Loucy (cell line): ENCODE measurements around the gene PKIB.

Experiments used
- H2AFZ ChIP-seq: fragments of 200-600 bp; sonication (generic); 2 replicates; pipeline ENCODE4 v1.6.0; 2016; ENCODE audit warnings: antibody characterized with exemption, mild to moderate bottlenecking, low read length, moderate library complexity
- H3F3A ChIP-seq: fragments of 200-600 bp; 2 replicates; pipeline ENCODE4 v1.6.0; 2016; ENCODE audit warnings: antibody characterized with exemption, low read depth, mild to moderate bottlenecking
- H3K27me3 ChIP-seq: fragments of 200-600 bp; sonication (generic); 2 replicates; pipeline ENCODE4 v1.6.1; 2014; ENCODE audit warnings: low read length, mild to moderate bottlenecking; ENCODE audit not compliant: insufficient read depth, poor library complexity, severe bottlenecking
- H3K36me3 ChIP-seq: fragments of 200-600 bp; sonication (generic); 2 replicates; pipeline ENCODE4 v1.6.1; 2016; ENCODE audit warnings: low read length; ENCODE audit not compliant: insufficient read depth
- H3K4me1 ChIP-seq: fragments of 200-600 bp; sonication (generic); 2 replicates; pipeline ENCODE4 v1.5.1; 2014; ENCODE audit warnings: low read length, mild to moderate bottlenecking; ENCODE audit not compliant: insufficient read depth, poor library complexity, severe bottlenecking
- H3K4me2 ChIP-seq: fragments of 200-600 bp; sonication (generic); 2 replicates; pipeline ENCODE4 v1.6.0; 2014; ENCODE audit warnings: antibody characterized with exemption, low read length, low read depth, mild to moderate bottlenecking; ENCODE audit not compliant: poor library complexity, severe bottlenecking
- H3K4me3 ChIP-seq: fragments of 200-600 bp; sonication (generic); 2 replicates; pipeline ENCODE4 v1.5.1; 2014; ENCODE audit warnings: low read length, mild to moderate bottlenecking, mixed read lengths; ENCODE audit not compliant: poor library complexity, severe bottlenecking
- H3K79me2 ChIP-seq: fragments of 200-600 bp; sonication (generic); 2 replicates; pipeline ENCODE4 v1.6.1; 2014; ENCODE audit warnings: low read length; ENCODE audit not compliant: insufficient read depth
- H3K9ac ChIP-seq: fragments of 200-600 bp; sonication (generic); 2 replicates; pipeline ENCODE4 v1.6.0; 2014; ENCODE audit warnings: mild to moderate bottlenecking, low read depth, low read length, moderate library complexity; ENCODE audit not compliant: poor library complexity, severe bottlenecking
- H3K9me2 ChIP-seq: fragments of 200-600 bp; sonication (generic); replicated peaks from 2 replicates; pipeline ENCODE4 v1.6.1; 2016; ENCODE audit warnings: low read depth, low read length, mixed read lengths
- H3K9me3 ChIP-seq: fragments of 200-600 bp; sonication (generic); 2 replicates; pipeline ENCODE4 v1.6.1; 2014; ENCODE audit warnings: mild to moderate bottlenecking, antibody characterized with exemption, low read length, low read depth; ENCODE audit not compliant: insufficient read depth
- H4K20me1 ChIP-seq: fragments of 200-600 bp; sonication (generic); 2 replicates; pipeline ENCODE4 v1.6.0; 2014; ENCODE audit warnings: antibody characterized with exemption, low read length, mild to moderate bottlenecking; ENCODE audit not compliant: insufficient read depth, poor library complexity, severe bottlenecking
- EZH2phosphoT487 ChIP-seq: fragments of 200-600 bp; IDR thresholded peaks from 2 replicates; pipeline ENCODE4 v1.6.1; 2018; ENCODE audit warnings: antibody characterized with exemption, mild to moderate bottlenecking, moderate library complexity, borderline replicate concordance
- TF ChIP-seq, protein P1 (sequence below): fragments of 200-600 bp; sonication (generic); conservative IDR thresholded peaks from 2 replicates; pipeline ENCODE4 v1.5.1; 2014; ENCODE audit warnings: mild to moderate bottlenecking, antibody characterized with exemption, low read length

Gene PKIB

DNA sequence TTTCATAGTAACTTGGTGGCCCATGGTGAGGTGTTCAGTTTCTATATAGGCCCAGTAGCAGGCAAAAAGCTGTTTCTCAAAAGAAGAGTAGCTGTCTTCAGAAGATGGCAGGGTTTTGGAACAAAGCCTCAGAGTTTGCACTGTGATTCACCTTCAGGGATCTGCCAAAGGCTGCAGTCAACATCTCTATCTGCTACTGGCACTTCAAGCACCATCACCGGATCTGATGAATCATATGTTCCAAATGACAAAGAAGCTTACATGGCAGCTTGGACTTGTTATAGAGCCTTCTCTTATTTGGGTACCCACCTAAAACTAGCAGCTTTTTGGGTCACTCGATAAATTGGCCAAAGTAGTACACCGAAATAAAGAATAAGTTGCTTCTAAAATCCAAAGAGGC is 39.5 kb downstream of the PKIB start:
- no peaks in the 10 kb centered on the region for H3K36me3 ChIP-seq
- H3F3A ChIP-seq: no peaks in the 10 kb centered on the region
- H3K4me1 ChIP-seq: no peaks in the 10 kb centered on the region
- no peaks in the 10 kb centered on the region for H3K79me2 ChIP-seq
- H3K4me2 ChIP-seq: no peak overlapping the region
- no peaks in the 10 kb centered on the region for H4K20me1 ChIP-seq
- H3K9ac ChIP-seq: no peak overlapping the region
- no peaks in the 10 kb centered on the region for H3K27me3 ChIP-seq
- no peaks in the 10 kb centered on the region for H3K9me2 ChIP-seq
- no peak overlapping the region for H2AFZ ChIP-seq
- H3K9me3 ChIP-seq: no peaks in the 10 kb centered on the region
- H3K4me3 ChIP-seq: no peak overlapping the region
- TF ChIP-seq, protein P1, sequence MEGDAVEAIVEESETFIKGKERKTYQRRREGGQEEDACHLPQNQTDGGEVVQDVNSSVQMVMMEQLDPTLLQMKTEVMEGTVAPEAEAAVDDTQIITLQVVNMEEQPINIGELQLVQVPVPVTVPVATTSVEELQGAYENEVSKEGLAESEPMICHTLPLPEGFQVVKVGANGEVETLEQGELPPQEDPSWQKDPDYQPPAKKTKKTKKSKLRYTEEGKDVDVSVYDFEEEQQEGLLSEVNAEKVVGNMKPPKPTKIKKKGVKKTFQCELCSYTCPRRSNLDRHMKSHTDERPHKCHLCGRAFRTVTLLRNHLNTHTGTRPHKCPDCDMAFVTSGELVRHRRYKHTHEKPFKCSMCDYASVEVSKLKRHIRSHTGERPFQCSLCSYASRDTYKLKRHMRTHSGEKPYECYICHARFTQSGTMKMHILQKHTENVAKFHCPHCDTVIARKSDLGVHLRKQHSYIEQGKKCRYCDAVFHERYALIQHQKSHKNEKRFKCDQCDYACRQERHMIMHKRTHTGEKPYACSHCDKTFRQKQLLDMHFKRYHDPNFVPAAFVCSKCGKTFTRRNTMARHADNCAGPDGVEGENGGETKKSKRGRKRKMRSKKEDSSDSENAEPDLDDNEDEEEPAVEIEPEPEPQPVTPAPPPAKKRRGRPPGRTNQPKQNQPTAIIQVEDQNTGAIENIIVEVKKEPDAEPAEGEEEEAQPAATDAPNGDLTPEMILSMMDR: no peak
- TF ChIP-seq EZH2phosphoT487: no peak

DNA sequence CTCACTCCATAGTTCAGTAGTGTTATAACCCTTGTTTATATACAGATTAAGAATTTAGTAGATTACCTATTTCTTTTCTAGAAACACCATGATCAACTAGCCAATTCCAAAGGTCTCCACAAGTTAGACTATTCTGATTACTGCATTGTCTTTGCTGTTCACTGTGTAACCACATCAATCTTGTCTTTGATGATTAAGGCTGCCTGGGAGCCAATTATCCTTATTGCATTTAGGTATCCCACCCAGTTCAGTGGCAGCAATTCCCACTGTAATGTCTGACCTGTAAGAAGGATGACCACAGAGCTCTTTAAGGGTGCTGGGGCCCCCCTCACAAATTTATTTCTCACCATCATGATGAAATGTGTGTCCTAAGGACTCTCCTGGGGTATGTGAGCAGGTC is 40.2 kb downstream of the PKIB start:
- Histone ChIP-seq H3K36me3 (no peaks in the 10 kb centered on the region), H3F3A (no peaks in the 10 kb centered on the region), H3K4me3 (no peak overlapping the region), H2AFZ (no peak overlapping the region), H3K9me2 (no peaks in the 10 kb centered on the region), H3K79me2 (no peaks in the 10 kb centered on the region), H3K9me3 (no peaks in the 10 kb centered on the region), H4K20me1 (no peaks in the 10 kb centered on the region), H3K27me3 (no peaks in the 10 kb centered on the region), H3K4me1 (no peaks in the 10 kb centered on the region), H3K4me2 (no peak overlapping the region), H3K9ac (no peak overlapping the region)
- TF ChIP-seq, protein P1: no peak
- TF ChIP-seq EZH2phosphoT487: no peak

DNA sequence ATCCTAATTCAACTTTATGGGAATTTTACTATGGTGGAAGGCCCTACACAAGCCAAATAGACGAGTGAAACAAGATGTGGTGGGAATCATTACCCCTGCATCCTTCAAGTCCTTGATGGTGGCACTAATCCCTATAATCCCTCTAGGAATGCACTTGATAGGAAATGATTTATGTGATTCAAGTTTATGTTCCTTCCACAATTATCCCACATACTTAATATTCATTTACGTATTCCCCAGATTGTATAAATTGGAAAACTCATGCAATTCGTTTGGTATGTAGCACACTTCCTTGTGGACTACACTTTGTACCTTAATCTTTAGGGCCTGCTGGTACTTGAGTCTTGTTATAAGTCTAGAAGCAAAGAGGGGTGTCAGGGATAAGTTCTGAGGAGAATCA is 40.8 kb downstream of the PKIB start:
- no peaks in the 10 kb centered on the region for H3K4me1 ChIP-seq
- no peaks in the 10 kb centered on the region for H4K20me1 ChIP-seq
- no peak overlapping the region for H3K9ac ChIP-seq
- no peak for TF ChIP-seq EZH2phosphoT487
- TF ChIP-seq, protein P1: no peak
- no peak overlapping the region for H3K4me3 ChIP-seq
- no peaks in the 10 kb centered on the region for H3K9me2 ChIP-seq
- no peaks in the 10 kb centered on the region for H3K79me2 ChIP-seq
- no peak overlapping the region for H3K4me2 ChIP-seq
- H2AFZ ChIP-seq: no peak overlapping the region
- no peaks in the 10 kb centered on the region for H3F3A ChIP-seq
- no peaks in the 10 kb centered on the region for H3K27me3 ChIP-seq
- no peaks in the 10 kb centered on the region for H3K9me3 ChIP-seq
- no peaks in the 10 kb centered on the region for H3K36me3 ChIP-seq
